ENCODE data around the gene S100A4.
"Not testable (repeated sequence)": the region's sequence is repeated elsewhere in the genome, so short reads cannot be mapped to it uniquely, and the experiment has no call there.

DNA sequence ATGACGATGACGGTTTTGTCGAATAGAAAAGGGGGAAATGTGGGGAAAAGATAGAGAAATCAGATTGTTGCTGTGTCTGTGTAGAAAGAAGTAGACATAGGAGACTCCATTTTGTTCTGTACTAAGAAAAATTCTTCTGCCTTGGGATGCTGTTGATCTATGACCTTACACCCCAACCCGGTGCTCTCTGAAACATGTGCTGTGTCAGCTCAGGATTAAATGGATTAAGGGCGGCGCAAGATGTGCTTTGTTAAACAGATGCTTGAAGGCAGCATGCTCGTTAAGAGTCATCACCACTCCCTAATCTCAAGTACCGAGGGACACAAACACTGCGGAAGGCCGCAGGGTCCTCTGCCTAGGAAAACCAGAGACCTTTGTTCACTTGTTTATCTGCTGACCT is 29.9 kb upstream of the S100A4 start:
- TF ChIP-seq, protein P1, sequence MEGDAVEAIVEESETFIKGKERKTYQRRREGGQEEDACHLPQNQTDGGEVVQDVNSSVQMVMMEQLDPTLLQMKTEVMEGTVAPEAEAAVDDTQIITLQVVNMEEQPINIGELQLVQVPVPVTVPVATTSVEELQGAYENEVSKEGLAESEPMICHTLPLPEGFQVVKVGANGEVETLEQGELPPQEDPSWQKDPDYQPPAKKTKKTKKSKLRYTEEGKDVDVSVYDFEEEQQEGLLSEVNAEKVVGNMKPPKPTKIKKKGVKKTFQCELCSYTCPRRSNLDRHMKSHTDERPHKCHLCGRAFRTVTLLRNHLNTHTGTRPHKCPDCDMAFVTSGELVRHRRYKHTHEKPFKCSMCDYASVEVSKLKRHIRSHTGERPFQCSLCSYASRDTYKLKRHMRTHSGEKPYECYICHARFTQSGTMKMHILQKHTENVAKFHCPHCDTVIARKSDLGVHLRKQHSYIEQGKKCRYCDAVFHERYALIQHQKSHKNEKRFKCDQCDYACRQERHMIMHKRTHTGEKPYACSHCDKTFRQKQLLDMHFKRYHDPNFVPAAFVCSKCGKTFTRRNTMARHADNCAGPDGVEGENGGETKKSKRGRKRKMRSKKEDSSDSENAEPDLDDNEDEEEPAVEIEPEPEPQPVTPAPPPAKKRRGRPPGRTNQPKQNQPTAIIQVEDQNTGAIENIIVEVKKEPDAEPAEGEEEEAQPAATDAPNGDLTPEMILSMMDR (IDR thresholded peaks at IDR 0.05): not testable (repeated sequence)
- not testable (repeated sequence) for TF ChIP-seq POLR2AphosphoS5 (IDR thresholded peaks at IDR 0.05)

Data from suprapubic skin (tissue), 3 donors.